Large intestine (tissue), 3 donors: Measurements from ENCODE around the gene KCTD5. TPM values are rescaled to one million over a fixed set of nuclear protein-coding genes. Genes with fewer than 3 reads are reported as not detected.
"Not testable (repeated sequence)": the region's sequence is repeated elsewhere in the genome, so short reads cannot be mapped to it uniquely, and the experiment has no call there.

Experiments
- DNase-seq, 2 donors: peaks; one replicate each; pipeline versions ENCODE4 v3.0.0 to v3.0.0-alpha.2; 2013
- H3K27ac ChIP-seq: one replicate; pipeline ENCODE4 v1.5.1; 2013; ENCODE audit warnings: low read length
- H3K27me3 ChIP-seq: 2 replicates; pipeline ENCODE4 v1.6.1; 2013; ENCODE audit warnings: low read length; ENCODE audit not compliant: control insufficient read depth, insufficient read depth
- H3K36me3 ChIP-seq: 2 replicates; pipeline ENCODE4 v1.6.1; 2013; ENCODE audit warnings: low read length; ENCODE audit not compliant: control insufficient read depth, insufficient read depth
- H3K4me1 ChIP-seq: one replicate; pipeline ENCODE4 v1.6.1; 2013; ENCODE audit warnings: low read length; ENCODE audit not compliant: control insufficient read depth, insufficient read depth
- H3K4me3 ChIP-seq: one replicate; pipeline ENCODE4 v1.5.1; 2013; ENCODE audit warnings: low read length
- H3K9me3 ChIP-seq: one replicate; pipeline ENCODE4 v1.6.1; 2013; ENCODE audit warnings: mild to moderate bottlenecking, low read depth, low read length, moderate library complexity; ENCODE audit not compliant: control insufficient read depth
- WGBS: methylation state at CpG from one replicate; pipeline ENCODE4 v1.1.5; 2013; ENCODE audit warnings: low lambda C conversion rate; ENCODE audit not compliant: insufficient coverage; 5-methylcytosine and 5-hydroxymethylcytosine counted together
- polyA plus RNA-seq: library from polyadenylated mRNA; unstranded; fragments of 120-200 nt; gene quantifications from one replicate; pipeline ENCODE4 v1.2.1, GENCODE V29; 2013

Gene KCTD5
- polyA plus RNA-seq, 1 donor = 20.0 TPM

- peaks cover 11% of the 10 kb centered on the region for H3K27me3 ChIP-seq
- no peak overlapping the region for H3K27ac ChIP-seq
- H3K4me1 ChIP-seq = peaks cover 3% of the 10 kb centered on the region
- no peaks in the 10 kb centered on the region for H3K9me3 ChIP-seq
- no peak for DNase-seq
- H3K36me3 ChIP-seq = no peaks in the 10 kb centered on the region
- no peak overlapping the region for H3K4me3 ChIP-seq
- WGBS = no CpG with 5 or more reads among the region's 17 CpGs
Measured at GRCh38 chr16:2715966-2716885, 33.9 kb downstream of the KCTD5 start.

- H3K4me1 ChIP-seq = peaks cover 3% of the 10 kb centered on the region
- no peak overlapping the region for H3K27ac ChIP-seq
- H3K4me3 ChIP-seq = no peak overlapping the region
- H3K9me3 ChIP-seq = no peaks in the 10 kb centered on the region
- DNase-seq = no peak
- no CpG with 5 or more reads among the region's 10 CpGs for WGBS
- peaks cover 11% of the 10 kb centered on the region for H3K27me3 ChIP-seq
- no peaks in the 10 kb centered on the region for H3K36me3 ChIP-seq
Measured at GRCh38 chr16:2716948-2717347, 34.6 kb downstream of the KCTD5 start.

GRCh38 chr16:2717383-2718263 is 35.3 kb downstream of the KCTD5 start:
- H3K27ac ChIP-seq = no peak overlapping the region
- H3K36me3 ChIP-seq = no peaks in the 10 kb centered on the region
- WGBS = no CpG with 5 or more reads among the region's 21 CpGs
- H3K4me3 ChIP-seq = no peak overlapping the region
- H3K27me3 ChIP-seq = peaks cover 11% of the 10 kb centered on the region
- no peak for DNase-seq
- H3K4me1 ChIP-seq = peaks cover 3% of the 10 kb centered on the region
- no peaks in the 10 kb centered on the region for H3K9me3 ChIP-seq

GRCh38 chr16:2719328-2720063 is 37.2 kb downstream of the KCTD5 start:
- Histone ChIP-seq H3K9me3 (no peaks in the 10 kb centered on the region), H3K4me3 (no peak overlapping the region), H3K36me3 (no peaks in the 10 kb centered on the region), H3K27ac (no peak overlapping the region), H3K27me3 (peaks cover 12% of the 10 kb centered on the region), H3K4me1 (peaks cover 3% of the 10 kb centered on the region)
- no peak for DNase-seq
- no CpG with 5 or more reads among the region's 16 CpGs for WGBS

GRCh38 chr16:2720064-2720457 is 37.7 kb downstream of the KCTD5 start, which contains the start of gene PRSS27:
Gene PRSS27, minus strand, starts transcription at chr16:2720224. Its CDS starts 64 bp downstream, at chr16:2720160.
- H3K4me3 ChIP-seq = peak within 1 kb of the TSS; percentile 45
- DNase-seq = no peak
- H3K4me1 ChIP-seq = peaks cover 3% of the 10 kb centered on the region
- H3K27ac ChIP-seq = no peak within 1 kb of the TSS
- peaks cover 15% of the 10 kb centered on the region for H3K27me3 ChIP-seq
- WGBS = no CpG with 5 or more reads among the region's 26 CpGs
- H3K36me3 ChIP-seq = no peaks in the 10 kb centered on the region
- no peaks in the 10 kb centered on the region for H3K9me3 ChIP-seq

- WGBS = no CpG with 5 or more reads among the region's 99 CpGs
- Histone ChIP-seq H3K9me3 (no peaks in the 10 kb centered on the region), H3K4me1 (peaks cover under 1% of the 10 kb centered on the region), H3K4me3 (peak overlapping the region; percentile 45), H3K27me3 (peaks cover 6% of the 10 kb centered on the region), H3K36me3 (no peaks in the 10 kb centered on the region), H3K27ac (no peak overlapping the region)
- DNase-seq = peak; percentile 65 to 80
Measured at GRCh38 chr16:2720719-2721633, 38.7 kb downstream of the KCTD5 start.

- H3K36me3 ChIP-seq, H3K9me3 ChIP-seq, H3K27me3 ChIP-seq, H3K4me1 ChIP-seq, DNase-seq, H3K27ac ChIP-seq: not testable (repeated sequence)
- H3K4me3 ChIP-seq = peak overlapping the region; percentile 38
- WGBS = no CpG with 5 or more reads among the region's 14 CpGs
Measured at GRCh38 chr16:2721634-2722173, 39.4 kb downstream of the KCTD5 start.

GRCh38 chr16:2724088-2724676 is 41.9 kb downstream of the KCTD5 start:
- Histone ChIP-seq H3K36me3 (no peaks in the 10 kb centered on the region), H3K27me3 (peaks cover 5% of the 10 kb centered on the region), H3K9me3 (no peaks in the 10 kb centered on the region), H3K4me1 (no peaks in the 10 kb centered on the region), H3K27ac (no peak overlapping the region), H3K4me3 (no peak overlapping the region)
- DNase-seq = no peak
- no CpG with 5 or more reads among the region's 7 CpGs for WGBS

- Histone ChIP-seq H3K4me3 (no peak overlapping the region), H3K4me1 (no peaks in the 10 kb centered on the region), H3K27ac (no peak overlapping the region), H3K36me3 (no peaks in the 10 kb centered on the region), H3K27me3 (peaks cover 5% of the 10 kb centered on the region), H3K9me3 (no peaks in the 10 kb centered on the region)
- DNase-seq = no peak
- no CpG with 5 or more reads among the region's 16 CpGs for WGBS
Measured at GRCh38 chr16:2724816-2725348, 42.6 kb downstream of the KCTD5 start.
